ENCODE measurements around the gene UPK3BL1.
"Not testable (repeated sequence)": the region's sequence is repeated elsewhere in the genome, so short reads cannot be mapped to it uniquely, and the experiment has no call there.

The UPK3BL1 gene

DNA sequence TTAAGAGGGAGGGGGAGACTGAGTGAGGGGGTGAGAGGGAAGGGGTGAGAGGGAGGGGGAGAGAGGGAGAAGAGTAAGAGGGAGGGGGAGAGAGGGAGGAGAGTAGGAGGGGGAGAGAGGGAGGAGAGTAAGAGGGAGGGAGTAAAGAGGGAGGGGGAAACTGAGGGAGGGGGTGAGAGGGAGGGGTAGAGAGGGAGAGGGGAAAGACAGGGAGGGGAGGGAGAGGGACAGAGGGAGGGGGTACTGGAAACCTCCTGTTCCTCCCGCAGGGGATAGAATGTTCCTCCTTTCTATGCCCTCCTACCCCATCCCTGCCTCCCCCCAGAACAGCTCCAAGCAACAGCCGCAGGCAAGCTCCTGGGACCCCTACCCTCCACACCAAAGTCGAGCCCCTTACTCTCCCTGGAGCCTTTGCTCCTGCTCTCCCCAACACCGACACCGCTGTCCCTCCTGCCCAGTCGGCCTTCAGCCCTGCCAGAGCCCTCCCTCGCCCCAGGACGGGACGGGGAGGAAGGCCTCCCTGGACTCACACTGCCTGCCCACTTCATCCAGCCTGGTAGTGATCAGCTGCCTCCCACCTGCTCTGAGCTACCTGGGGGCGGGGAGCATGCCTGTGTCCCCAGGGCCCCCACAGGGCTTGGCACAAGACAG lies 30.8 kb downstream of the UPK3BL1 start:
- H3K9me3 Mint-ChIP-seq; H3K36me3 Mint-ChIP-seq (ENCODE audit: low read depth); H3K4me1 Mint-ChIP-seq (ENCODE audit: low read depth); H3K27me3 Mint-ChIP-seq (ENCODE audit: low read depth); DNase-seq (ENCODE audit: low spot score); H3K27ac Mint-ChIP-seq; H3K4me3 Mint-ChIP-seq: not testable (repeated sequence)

DNA sequence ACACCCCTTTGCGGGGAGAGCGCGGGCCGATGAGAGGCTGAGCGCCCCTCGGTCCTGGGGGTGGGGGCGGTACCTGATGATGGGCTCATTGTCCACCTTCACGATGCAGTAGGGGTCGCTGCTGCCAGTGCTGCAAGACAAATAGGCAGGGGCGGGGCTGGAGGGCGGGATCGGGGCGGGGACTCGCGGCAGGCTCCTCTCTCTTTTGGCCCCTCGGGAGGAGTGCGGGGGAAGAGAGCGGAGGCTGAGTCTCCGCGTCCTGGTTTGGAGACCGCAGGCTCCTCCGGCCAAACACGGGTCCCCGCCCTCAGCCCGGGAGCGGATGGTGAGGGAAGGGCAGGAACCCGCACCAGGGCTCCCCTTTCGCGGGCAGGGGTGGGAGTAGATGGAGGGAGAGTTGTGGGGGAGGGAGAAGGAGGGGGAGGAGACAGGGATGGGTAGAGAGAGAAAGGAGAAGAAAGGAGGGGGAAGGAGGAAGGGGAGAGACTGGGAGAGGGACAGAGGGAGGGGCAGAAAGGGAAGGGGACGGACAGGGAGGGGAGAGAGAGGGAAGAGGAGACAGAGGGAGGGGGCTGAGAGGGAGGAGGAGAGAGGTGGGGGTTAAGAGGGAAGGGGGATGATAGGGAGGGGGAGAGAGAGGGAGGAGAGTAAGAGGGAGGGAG lies 31.4 kb downstream of the UPK3BL1 start:
- H3K4me3 Mint-ChIP-seq, H3K9me3 Mint-ChIP-seq, H3K27ac Mint-ChIP-seq: not testable (repeated sequence)

DNA sequence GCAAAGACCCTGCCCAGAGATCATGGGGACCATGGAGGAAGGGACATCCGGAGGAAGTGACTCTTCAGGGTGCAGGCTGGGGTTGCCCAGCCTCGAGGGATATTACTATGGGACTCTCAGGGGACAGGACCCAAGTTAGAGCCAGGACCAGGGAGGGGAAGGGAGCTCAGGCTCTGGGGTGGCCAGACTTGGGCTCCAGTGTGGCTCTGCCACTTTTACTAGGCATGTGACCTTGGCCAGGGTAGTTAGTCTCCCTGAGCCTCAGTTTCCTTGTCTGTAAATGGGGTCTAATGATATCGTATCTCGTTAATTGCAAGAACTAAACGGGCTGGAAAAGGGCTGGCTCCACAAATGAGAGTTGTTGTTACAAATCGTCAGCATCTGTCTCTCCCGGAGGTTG lies 32.1 kb downstream of the UPK3BL1 start:
- H3K27ac Mint-ChIP-seq, H3K9me3 Mint-ChIP-seq, H3K4me3 Mint-ChIP-seq: not testable (repeated sequence)

More for the DNA sequence above, 31.4 kb downstream of the UPK3BL1 start:
- H3K36me3 Mint-ChIP-seq (ENCODE audit: low read depth); DNase-seq (ENCODE audit: low spot score); H3K27me3 Mint-ChIP-seq (ENCODE audit: low read depth); H3K4me1 Mint-ChIP-seq (ENCODE audit: low read depth): not testable (repeated sequence)

DNA sequence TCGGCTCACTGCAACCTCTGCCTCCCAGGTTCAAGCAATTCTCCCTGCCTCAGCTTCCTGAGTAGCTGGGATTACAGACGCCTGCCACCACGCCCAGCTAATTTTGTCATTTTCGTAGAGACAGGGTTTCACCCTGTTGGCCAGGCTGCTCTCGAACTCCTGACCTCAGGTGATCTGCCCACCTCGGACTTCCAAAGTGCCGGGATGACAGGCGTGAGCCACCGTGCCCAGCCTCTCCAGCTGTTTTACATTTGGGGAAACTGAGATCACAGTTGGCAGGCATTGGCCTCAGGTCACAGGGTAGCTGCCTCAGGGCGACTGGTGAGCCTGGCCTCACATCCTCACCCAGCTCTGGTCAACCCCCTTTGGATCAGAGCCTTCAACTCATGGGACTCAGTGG lies 32.9 kb downstream of the UPK3BL1 start:
- H3K36me3 Mint-ChIP-seq (ENCODE audit: low read depth); H3K4me3 Mint-ChIP-seq; H3K27me3 Mint-ChIP-seq (ENCODE audit: low read depth); H3K4me1 Mint-ChIP-seq (ENCODE audit: low read depth); H3K27ac Mint-ChIP-seq; H3K9me3 Mint-ChIP-seq; DNase-seq (ENCODE audit: low spot score): not testable (repeated sequence)

More for the DNA sequence above, 32.1 kb downstream of the UPK3BL1 start:
- H3K4me1 Mint-ChIP-seq (ENCODE audit: low read depth); H3K27me3 Mint-ChIP-seq (ENCODE audit: low read depth); H3K36me3 Mint-ChIP-seq (ENCODE audit: low read depth); DNase-seq (ENCODE audit: low spot score): not testable (repeated sequence)

DNA sequence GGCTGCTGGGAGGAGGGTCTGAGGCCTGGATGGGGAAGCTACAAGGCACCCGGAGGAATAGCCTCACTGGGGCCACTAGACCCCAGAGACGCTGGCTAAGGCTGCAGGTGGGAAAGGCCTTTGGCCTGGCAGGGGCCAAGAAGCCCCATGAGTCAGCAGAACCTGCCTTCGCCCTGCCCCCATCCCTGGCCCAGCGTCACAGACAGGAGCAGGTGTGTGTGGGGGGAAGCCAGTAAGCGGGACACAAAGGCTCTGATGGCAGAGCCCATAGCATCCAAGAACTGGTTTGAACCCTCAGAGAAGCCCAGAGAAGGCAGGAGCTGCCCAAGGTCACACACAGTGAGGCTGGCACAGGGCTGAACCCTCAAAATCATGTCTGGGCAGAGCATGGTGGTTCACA lies 35.7 kb downstream of the UPK3BL1 start:
- H3K27me3 Mint-ChIP-seq (ENCODE audit: low read depth); H3K36me3 Mint-ChIP-seq (ENCODE audit: low read depth); H3K4me3 Mint-ChIP-seq; H3K27ac Mint-ChIP-seq; H3K4me1 Mint-ChIP-seq (ENCODE audit: low read depth); DNase-seq (ENCODE audit: low spot score); H3K9me3 Mint-ChIP-seq: not testable (repeated sequence)

DNA sequence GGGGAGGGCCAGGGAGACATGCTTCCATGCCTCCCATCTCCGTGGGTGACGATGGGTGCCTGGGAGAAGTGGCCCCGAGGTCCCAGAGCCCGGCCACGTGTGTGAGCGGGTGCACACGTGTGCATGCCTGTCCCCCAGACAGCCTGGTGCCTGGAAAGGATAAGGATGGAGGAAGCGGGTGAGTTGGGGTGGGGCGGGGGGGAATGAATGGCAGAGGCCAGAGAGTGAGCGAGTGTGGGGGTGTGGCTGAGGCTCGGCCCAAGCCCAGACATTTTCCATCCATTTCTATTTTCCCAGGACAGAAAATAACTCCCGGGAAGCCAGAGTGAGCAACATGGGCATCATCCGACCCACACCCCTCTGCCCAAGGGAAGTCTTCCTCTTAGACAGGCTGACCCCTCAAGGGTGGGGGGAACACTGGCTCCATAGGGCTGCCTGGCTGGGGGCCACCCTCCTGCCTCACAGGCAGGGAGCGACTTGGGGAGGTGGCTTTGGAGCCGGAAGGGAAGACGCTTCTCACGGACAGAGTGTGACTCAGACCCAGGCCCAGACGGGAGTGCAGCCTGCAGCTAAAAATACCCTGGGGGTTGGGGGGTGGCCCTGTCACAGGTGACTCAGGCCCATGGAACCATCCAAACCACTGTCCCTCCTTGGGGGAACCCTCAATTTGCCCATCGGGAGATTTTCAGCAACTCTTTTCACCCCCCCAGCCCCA lies 38.0 kb downstream of the UPK3BL1 start:
- H3K27me3 Mint-ChIP-seq (ENCODE audit: low read depth); DNase-seq (ENCODE audit: low spot score); H3K36me3 Mint-ChIP-seq (ENCODE audit: low read depth); H3K27ac Mint-ChIP-seq; H3K4me3 Mint-ChIP-seq; H3K4me1 Mint-ChIP-seq (ENCODE audit: low read depth); H3K9me3 Mint-ChIP-seq: not testable (repeated sequence)

DNA sequence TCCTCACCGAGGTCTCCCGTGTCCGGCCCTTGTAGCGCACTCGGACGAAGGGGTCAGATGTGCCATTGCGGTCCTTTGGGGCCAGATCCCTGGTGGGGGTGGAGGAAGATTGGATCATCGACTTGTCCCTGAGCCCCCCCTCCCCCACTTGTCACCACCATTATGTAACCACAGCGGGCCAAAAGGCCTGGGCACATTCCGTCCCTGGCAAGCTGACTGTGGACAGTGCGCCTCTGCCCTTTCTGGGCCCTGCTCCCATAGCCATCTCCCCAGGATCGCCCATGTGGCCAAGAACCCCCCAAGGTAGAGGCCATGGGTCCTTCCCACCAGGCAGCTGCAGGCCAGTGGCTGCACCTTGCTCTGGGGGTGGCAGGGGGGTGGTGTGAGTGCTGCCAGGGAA lies 40.3 kb downstream of the UPK3BL1 start:
- H3K27ac Mint-ChIP-seq; H3K4me3 Mint-ChIP-seq; H3K27me3 Mint-ChIP-seq (ENCODE audit: low read depth); H3K9me3 Mint-ChIP-seq; DNase-seq (ENCODE audit: low spot score); H3K36me3 Mint-ChIP-seq (ENCODE audit: low read depth); H3K4me1 Mint-ChIP-seq (ENCODE audit: low read depth): not testable (repeated sequence)

DNA sequence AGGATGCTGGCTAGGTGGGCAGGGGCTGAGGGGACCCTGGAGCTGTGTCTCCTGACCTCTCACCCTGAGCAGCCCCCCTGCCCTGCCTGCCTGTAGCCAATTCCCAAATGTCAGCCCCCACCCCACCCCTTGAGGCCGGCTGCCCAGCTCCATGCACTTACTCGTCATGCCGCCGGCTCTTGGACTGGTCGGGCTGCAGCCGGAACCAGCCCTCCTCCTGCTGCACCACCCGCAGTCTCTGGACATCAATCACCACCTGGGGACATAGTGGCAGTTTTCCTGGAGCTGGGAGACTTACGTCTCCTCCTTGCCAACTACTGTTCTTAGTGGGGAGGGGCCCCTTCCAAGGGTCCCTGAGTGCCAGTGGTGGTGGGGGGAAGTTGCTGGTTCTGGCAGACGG lies 42.9 kb downstream of the UPK3BL1 start:
- not testable (repeated sequence) for H3K4me1 Mint-ChIP-seq (ENCODE audit: low read depth); H3K4me3 Mint-ChIP-seq; H3K9me3 Mint-ChIP-seq; DNase-seq (ENCODE audit: low spot score); H3K27ac Mint-ChIP-seq; H3K36me3 Mint-ChIP-seq (ENCODE audit: low read depth); H3K27me3 Mint-ChIP-seq (ENCODE audit: low read depth)

DNA sequence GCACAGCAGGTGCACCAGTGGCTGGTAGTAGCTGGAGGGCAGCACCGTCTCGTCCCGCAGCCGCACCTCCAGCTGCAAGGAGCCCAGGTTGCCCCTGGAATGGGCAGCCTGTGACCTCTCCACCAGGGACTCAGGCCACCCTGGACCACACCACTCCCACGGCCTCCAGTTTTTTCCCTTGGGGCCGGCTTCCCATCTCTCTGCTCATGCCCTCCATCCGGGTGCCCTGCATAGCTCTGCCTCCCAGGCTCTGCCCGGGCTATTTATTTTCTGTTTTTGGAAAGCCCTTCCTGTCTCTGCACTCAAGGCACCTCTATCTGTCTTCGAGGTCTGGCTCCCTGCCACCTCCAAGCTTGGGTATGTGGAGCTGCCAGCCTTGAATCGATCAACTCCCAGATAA lies 46.6 kb downstream of the UPK3BL1 start:
- not testable (repeated sequence) for DNase-seq (ENCODE audit: low spot score); H3K36me3 Mint-ChIP-seq (ENCODE audit: low read depth); H3K27ac Mint-ChIP-seq; H3K4me1 Mint-ChIP-seq (ENCODE audit: low read depth); H3K9me3 Mint-ChIP-seq; H3K27me3 Mint-ChIP-seq (ENCODE audit: low read depth); H3K4me3 Mint-ChIP-seq

DNA sequence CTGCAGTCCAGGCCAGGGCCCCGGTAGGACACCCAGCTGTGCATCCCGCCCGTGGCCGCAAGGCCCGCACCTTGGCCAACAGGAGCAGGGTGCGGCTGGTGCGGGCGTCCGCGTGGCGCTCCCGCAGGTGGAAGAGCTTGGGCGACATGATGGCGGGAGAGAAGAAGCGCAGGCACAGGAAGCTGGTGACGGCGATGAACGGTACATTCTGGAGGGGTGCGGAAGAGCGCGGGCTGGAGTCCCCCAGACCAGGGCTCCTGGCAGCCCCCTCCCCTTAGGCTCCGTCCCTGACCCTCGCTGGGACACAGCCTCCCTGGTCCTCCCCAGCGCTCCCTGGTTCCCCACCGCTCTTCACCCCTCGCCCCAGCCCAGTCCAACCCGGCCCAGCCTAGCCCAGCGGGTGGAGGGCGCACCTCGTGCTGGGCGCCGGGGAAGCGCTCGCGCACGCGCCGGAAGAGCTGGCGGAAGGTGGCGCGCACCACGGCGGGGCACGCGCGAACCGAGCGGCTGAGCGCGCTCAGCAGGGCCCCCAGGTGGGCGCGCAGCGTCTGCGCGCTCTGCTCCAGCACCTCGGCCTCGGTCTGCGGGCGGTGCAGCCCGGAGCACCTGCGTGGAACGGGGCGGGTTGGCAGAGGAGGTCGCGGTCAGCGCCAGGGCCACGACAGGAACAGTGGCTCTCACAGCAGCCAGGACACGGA lies 48.8 kb downstream of the UPK3BL1 start:
- not testable (repeated sequence) for H3K27me3 Mint-ChIP-seq (ENCODE audit: low read depth); H3K9me3 Mint-ChIP-seq; H3K36me3 Mint-ChIP-seq (ENCODE audit: low read depth); DNase-seq (ENCODE audit: low spot score); H3K4me1 Mint-ChIP-seq (ENCODE audit: low read depth); H3K27ac Mint-ChIP-seq; H3K4me3 Mint-ChIP-seq

DNA sequence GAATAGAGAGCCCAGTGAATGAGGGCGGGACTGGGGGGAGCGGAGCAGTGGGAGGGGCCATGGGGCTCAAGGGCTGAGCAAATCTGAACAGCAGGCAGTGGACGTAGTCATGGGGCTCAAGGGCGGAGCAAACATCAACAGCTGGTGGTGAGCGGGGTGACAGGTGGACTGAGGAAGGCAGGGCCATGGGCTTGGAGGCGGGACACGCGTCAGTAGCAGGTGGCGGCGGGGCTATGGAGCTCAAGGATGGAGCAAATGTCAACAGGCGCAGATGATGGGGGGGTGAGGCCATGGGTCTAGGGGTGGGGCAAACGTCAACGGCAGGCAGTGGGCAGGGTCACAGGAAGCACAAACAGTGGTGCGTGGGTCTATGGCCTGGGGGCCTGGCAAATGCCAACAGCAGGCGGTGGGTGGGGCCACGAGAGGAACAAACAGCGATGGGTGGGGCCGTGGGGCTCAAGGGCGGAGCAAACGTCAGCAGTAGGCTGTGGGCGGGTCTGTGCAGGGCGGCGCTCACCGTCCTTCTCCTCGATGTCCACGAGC lies 50.0 kb downstream of the UPK3BL1 start:
- H3K4me3 Mint-ChIP-seq; H3K27me3 Mint-ChIP-seq (ENCODE audit: low read depth); H3K36me3 Mint-ChIP-seq (ENCODE audit: low read depth); H3K9me3 Mint-ChIP-seq; DNase-seq (ENCODE audit: low spot score); H3K4me1 Mint-ChIP-seq (ENCODE audit: low read depth); H3K27ac Mint-ChIP-seq: not testable (repeated sequence)

DNA sequence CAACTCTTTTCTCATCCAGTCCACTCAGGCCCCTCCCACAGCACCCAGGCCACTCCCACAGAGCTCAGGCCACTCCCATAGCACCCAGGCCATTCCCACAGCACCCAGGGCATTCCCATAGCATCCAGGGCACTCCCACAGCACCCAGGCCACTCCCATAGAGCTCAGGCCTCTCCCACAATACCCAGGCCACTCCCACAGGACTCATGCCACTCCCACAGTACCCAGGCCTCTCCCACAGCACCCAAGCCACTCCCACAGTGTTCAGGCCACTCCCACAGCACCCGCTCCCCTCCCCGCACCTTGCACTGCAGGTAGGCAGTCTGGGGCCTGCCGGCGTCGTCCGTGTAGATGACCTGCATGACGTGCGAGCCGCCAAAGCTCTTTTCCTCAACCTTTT lies 52.7 kb downstream of the UPK3BL1 start:
- not testable (repeated sequence) for H3K4me1 Mint-ChIP-seq (ENCODE audit: low read depth); DNase-seq (ENCODE audit: low spot score); H3K9me3 Mint-ChIP-seq; H3K4me3 Mint-ChIP-seq; H3K27me3 Mint-ChIP-seq (ENCODE audit: low read depth); H3K36me3 Mint-ChIP-seq (ENCODE audit: low read depth); H3K27ac Mint-ChIP-seq
